GM18502 (cell line): Measurements from ENCODE around the gene LYPD6.

ENCODE experiments used
- ATAC-seq: cut with Tn5 transposase; IDR thresholded peaks from one replicate; pipeline ENCODE4 v1.9.1; 2021; ENCODE audit warnings: mild to moderate bottlenecking; ENCODE audit not compliant: unreplicated experiment, poor library complexity

The LYPD6 gene

GRCh38 chr2:149399934-149400615, 69.7 kb downstream of the LYPD6 start:
- ATAC-seq, result no peak

DNA sequence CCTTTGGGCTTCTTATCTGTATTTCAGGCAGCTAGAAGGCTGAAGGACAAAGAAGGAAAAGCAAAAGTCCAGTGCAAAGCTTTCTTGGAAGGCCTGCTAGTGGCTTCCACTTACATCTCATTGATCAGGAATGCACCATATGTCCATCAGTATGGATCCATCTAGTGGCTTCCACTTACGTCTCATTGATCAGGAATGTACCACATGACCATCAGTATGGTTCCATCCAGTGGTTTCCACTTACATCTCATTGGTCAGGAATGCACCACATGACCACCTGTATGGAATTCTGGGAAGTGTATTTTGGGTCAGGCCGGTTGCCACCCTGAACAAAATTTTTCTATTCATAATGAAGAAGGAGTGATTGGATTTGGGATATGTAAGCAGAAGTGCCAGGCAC, 70.6 kb downstream of the LYPD6 start:
- no peak for ATAC-seq

- ATAC-seq, result no peak
These were observed 79.1 kb downstream of the LYPD6 start for GRCh38 chr2:149409506-149409905.

DNA sequence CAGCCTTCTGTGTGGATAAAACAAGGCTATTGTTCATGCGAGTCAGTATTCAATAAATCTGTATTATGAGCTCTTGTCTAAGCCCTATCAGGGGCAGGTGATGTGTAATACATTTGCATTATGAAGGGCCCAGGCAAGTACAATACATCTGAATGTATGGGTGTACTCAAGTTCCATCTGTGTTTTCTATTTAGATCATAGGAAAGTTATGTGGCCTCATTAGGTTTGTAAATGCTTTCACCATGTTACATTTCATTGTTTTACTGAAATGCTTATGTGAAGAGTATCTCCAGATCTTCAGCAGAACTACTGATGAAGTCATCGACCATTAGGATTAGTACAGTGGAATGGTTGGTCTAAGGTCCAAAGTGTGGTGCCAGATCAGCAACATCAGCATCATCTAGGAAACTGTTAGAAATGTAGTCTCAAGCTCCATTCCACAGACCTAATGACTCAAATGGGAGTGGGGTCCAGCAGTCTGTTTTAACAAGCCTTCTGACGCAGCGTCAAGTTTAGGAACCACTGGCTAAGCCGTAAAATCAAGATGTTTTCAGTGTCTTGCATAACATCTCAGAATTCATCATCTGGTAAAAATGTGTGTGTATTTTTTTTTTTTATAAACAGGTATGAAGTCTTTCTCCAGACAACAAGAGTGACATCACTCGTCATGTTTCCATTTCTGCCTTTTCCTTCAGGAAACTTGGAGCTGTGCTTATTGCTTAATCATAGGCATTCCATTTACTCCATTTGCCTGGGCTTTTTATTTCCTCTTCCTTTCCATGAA, 80.5 kb downstream of the LYPD6 start:
- ATAC-seq, result no peak

GRCh38 chr2:149413487-149413886, 83.1 kb downstream of the LYPD6 start:
- ATAC-seq, result no peak

DNA sequence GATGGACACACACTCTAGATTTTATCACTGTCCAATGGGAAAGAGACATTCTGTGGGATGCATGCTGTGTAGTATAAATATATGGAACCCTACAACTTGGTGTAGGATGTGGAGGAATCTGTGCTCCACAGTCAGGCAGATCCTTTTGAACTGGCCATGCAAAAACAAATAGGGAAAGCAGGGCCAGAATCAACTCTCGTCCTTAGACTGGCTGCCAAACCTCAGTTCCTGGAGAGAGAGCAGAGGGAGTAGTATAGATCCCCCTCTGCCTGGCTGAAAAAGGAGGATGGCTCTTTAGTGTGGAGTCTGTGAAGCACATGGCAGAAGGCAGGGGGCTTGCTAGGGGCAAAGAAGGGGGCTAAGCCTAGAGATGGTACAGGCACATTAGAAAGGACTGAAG, 84.7 kb downstream of the LYPD6 start:
- no peak for ATAC-seq

DNA sequence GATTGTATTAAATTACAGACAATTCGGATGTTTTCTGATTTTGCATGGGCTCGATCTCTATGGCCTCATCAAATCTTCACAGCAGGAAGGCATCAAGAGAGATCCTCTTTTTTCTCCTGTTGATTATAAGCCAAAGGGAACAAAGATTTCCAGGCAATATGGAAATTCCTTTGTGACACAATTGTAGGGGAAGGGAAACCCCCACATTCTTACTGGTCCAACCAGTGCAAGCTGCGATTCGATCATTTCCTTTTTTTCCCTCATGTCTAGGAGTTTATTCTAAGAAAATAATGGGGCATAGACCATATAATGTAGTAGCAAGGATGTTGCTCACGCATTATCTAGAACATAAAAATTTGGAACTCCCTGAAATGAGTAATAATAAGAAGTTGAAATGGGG, 87.7 kb downstream of the LYPD6 start:
- ATAC-seq, result no peak

GRCh38 chr2:149420053-149420963, 89.9 kb downstream of the LYPD6 start:
- ATAC-seq, result no peak

DNA sequence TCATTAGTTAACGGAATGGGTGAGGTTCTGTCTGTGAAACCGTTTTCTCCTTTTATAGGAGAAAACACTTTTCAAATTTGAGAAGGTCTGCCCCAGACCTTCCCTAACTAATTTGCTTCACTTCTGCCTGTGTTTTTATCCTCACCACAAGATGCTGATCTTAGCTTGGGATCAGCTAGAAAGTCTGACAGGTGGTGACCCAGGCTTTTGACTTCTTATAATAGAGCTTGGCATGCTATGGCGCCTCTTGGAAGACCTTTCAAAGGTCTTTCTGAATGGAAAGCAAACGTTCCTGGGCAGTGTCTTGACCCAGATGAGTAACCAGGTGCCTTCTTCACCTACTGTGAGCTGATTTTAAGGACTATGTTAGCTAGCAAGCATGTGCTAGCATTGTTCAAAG, 91.4 kb downstream of the LYPD6 start:
- ATAC-seq, result no peak

DNA sequence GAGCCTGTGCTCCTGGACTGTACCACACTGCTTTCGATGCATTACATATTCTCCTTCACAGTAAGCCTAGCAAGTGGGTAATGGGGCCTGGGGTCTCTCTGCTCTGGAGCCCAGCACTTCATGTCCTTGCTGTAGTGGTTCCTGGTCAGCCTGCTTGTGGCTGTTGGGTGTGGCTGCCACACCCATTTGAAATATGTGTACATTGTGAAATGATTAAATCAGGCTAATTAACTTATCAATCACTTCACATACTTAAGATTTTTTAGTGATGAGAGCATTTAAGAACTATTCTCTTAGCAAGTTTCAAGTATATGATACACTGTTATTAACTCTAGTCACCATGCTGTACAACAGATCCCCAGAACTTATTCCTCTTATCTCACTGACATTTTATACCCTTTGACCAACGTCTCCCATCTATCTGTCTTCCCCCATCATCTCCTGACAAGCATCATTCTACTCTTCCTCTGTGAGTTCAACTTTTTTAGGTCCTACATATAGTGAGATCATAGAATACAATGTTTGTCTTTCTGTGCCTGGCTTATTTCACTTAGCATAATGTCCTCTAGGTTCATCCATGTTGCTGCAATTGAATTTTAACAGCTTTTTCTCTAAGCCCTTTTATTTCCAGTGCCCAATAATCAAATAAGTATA, 92.1 kb downstream of the LYPD6 start:
- no peak for ATAC-seq

DNA sequence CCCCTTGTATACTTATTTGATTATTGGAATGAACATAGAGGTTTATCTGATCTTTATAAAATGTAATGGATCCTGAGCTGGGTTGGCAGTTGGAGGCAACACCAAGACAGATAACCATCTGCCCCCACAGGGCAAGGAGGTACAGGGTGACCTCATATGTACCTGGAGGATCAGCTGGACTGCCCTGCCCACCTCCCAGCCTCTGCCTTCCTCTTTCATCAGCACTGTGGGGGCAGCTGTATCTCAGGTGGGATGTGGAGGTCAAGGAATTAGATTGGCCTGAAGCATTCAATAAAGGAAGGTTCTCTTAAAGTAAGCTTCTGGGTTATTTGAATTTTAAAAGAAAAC, 92.6 kb downstream of the LYPD6 start:
- ATAC-seq, result no peak

- no peak for ATAC-seq
These were observed 93.2 kb downstream of the LYPD6 start for GRCh38 chr2:149423630-149424029.

DNA sequence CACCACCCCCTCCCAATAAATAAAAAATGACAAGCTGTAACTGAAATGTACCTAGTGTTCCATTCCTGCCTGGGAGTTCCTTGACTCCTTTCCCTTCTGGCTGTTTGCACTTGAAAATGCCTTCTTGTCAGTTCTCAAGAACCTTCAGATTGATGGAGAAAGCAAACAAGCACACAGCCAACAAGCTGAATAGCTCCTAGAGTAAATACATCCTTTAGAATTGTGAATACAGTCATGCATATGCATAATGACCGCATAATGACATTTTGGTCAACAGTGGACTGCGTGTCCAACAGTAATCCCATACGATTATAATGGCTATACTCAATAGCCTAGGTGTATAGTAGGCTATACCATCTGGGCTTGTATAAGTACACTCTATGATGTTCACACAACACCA, 97.0 kb downstream of the LYPD6 start:
- ATAC-seq, result no peak

DNA sequence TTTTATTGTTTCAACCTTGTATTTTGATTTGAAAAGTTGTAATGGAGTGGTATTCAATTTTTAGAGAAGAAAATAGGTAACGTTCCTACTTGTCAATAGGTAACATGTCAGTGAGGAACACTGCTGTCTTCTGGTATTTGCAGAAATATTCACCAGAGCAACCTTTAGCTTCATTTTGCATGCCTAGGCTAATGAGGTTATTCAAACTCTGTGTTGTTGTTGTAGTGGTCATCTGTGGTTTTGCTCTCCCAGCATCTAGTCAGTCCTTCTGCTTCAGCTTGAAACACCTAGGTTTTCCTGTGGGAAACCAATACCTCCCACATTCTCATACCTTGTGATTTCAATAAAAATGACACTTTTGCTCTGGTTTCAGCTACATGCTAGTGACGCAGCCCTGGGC, 98.4 kb downstream of the LYPD6 start:
- no peak for ATAC-seq

GRCh38 chr2:149430743-149431736, 100.7 kb downstream of the LYPD6 start:
- no peak for ATAC-seq

DNA sequence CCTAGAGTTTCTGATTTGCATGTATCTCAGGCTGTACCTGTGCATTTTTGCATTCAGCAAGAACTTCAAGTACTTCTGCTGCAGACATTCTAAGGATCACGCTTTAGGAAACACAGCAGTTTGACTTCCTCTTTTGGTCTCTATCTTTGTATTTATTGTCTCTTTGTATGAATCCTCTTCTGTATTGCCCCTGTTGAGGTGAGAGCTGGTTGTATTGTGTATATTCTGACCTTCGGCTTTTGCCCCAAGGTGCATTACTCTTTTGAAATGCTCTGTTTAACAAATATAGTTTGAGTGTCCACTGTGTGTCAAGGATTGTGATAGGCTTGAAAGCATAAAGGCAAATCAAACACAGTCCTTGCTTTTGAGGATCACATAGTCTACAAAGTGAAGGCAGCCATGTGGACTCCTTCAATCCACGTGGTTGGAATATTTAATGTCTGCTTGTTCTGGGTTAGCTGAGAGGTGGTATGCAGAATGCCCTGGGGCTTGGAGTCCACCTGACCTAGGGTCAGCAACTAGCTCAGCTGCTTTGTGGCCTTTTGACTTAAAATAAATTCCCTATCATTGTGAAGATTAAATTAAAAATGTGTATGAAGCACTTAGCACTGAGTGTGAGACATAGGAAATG, 108.1 kb downstream of the LYPD6 start:
- no peak for ATAC-seq

DNA sequence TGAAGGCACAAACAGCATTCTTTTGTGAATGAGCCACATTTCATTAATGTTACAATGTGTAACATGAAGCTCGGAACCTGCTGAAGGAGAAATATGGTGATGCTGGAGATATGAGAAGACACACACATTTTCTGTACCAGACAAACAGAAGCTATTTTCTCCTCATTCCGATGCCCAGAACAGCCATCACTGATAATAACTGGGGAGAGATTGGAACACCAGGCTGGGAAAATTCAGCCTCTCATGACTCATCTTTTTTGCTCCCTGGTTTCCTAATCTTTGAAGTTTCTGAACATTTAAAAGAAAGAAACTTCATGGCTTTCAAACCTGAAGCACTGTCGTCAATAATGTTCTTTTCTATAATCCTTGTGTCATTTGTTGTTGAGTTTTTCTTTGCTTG, 110.9 kb downstream of the LYPD6 start:
- ATAC-seq, result no peak

- ATAC-seq, result no peak
These were observed 112.0 kb downstream of the LYPD6 start for GRCh38 chr2:149442346-149442745.

- no peak for ATAC-seq
These were observed 112.8 kb downstream of the LYPD6 start for GRCh38 chr2:149443150-149443549.
